ENCODE measurements around the gene GATA2. TPM values are rescaled to one million over a fixed set of nuclear protein-coding genes. Genes with fewer than 3 reads are reported as not detected.

Gene GATA2
- total and polyA plus RNA-seq, 4 experiments from 2014 or later, result not detected

DNA sequence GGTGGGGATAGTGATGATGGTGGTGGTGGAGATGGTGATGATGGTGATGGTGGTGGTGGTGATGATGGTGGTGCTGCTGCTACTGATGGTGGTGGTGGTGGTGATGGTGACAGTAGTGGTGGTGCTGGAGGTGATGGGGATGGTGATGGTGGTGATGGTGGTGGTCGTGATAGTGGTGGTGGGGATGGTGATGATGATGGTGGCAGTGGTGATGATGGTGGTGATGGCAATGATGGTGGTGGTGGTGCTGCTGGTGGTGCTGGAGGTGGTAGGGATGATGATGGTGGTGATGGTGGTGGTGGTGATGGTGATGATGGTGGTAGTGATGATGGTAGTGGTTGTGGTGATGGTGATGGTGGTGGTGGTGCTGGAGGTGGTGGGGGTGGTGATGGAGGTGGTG lies 47.6 kb downstream of the GATA2 start:
- Histone ChIP-seq H3K27me3 (ENCODE audit: insufficient read depth, low read length) (no peaks in the 10 kb centered on the region), H3K4me3 (ENCODE audit: low read length in 2 of 2) (no peak overlapping the region), H3K36me3 (ENCODE audit: insufficient read depth, low read length) (no peaks in the 10 kb centered on the region), H3K9me3 (ENCODE audit: control insufficient read depth in 1 of 2, low read length in 2 of 2) (no peaks in the 10 kb centered on the region), H3K4me1 (ENCODE audit: insufficient read depth, low read length) (peaks cover 20% of the 10 kb centered on the region), H3K27ac (ENCODE audit: low read depth, low read length) (no peak overlapping the region)
- ChIA-PET CTCF (ENCODE audit: partially characterized antibody) (no interaction called here), POLR2A (ENCODE audit: partially characterized antibody) (no interaction called here)
- Mint-ChIP-seq H3K4me3 (no peak overlapping the region), H3K27ac (peak overlapping the region in 1 of 7 donors; percentile 15), H3K27me3 (peaks cover 6 to 10% of the 10 kb centered on the region in 2 donors), H3K36me3 (peaks cover 5% of the 10 kb centered on the region in 2 donors), H3K9me3 (peaks cover 4 to 19% (median 15%) of the 10 kb centered on the region in 8 donors), H3K4me1 (peaks cover 12 to 38% (median 19%) of the 10 kb centered on the region in 4 donors)
- intact Hi-C loops (cut with micrococcal nuclease), result no loop called here
- DNase-seq, result no peak

DNA sequence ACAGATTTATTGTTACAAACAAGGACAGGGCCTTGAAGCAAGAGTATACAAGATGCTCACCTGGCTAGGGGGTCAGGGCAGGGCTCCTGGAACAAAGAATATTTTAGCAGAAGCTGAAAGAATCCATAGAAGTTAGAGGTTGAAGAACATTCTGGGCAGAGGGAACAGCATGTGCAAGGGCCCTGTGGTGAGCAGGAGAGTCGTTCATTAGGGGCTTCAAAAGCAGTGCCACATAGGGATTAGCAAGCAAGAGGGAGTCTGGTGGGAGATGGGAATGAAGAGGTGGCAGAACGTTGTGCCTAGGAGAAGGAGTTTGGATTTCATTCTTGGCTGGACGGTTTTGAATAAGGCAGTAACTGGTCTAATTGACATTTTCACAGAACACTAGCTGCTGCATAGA lies 49.2 kb downstream of the GATA2 start:
- Mint-ChIP-seq H3K27me3 (peaks cover 10 to 14% of the 10 kb centered on the region in 2 donors), H3K4me1 (peaks cover 10 to 26% (median 13%) of the 10 kb centered on the region in 4 donors), H3K4me3 (peak overlapping the region in 1 of 8 donors; percentile 9), H3K36me3 (peaks cover 4 to 5% of the 10 kb centered on the region in 2 donors), H3K9me3 (peaks cover 4 to 18% (median 14%) of the 10 kb centered on the region in 8 donors), H3K27ac (peak overlapping the region in 2 of 7 donors; percentile 82 to 84)
- ChIA-PET CTCF (ENCODE audit: partially characterized antibody) (no interaction called here), POLR2A (ENCODE audit: partially characterized antibody) (no interaction called here)
- H3K9me3 ChIP-seq (ENCODE audit: control insufficient read depth in 1 of 2, low read length in 2 of 2), result no peaks in the 10 kb centered on the region
- intact Hi-C loops (cut with micrococcal nuclease), result no loop called here
- no peak for DNase-seq
- H3K4me3 ChIP-seq (ENCODE audit: low read length in 2 of 2), result no peak overlapping the region
- H3K27ac ChIP-seq (ENCODE audit: low read depth, low read length), result no peak overlapping the region
- H3K4me1 ChIP-seq (ENCODE audit: insufficient read depth, low read length), result peaks cover 16% of the 10 kb centered on the region
- H3K36me3 ChIP-seq (ENCODE audit: insufficient read depth, low read length), result no peaks in the 10 kb centered on the region
- H3K27me3 ChIP-seq (ENCODE audit: insufficient read depth, low read length), result no peaks in the 10 kb centered on the region

DNA sequence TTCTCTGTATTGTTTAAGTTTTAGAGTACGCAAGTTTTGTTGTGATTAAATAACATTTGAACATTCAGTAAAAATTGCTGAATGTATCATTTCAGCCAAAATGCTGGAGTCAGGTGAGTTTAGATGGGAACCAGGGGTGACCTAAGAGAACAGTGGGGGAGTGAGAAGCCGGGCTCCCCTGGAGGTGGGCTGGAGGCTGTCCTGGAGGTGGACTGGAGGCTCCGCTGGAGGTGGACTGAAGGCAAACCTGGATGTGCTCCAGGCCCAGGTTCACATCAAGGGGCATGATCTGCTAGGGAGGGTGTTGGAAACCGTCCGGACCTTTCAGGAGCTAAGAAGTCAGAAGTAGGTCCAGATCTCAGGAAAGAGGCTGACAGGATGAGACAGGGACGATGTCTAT lies 50.1 kb downstream of the GATA2 start:
- Mint-ChIP-seq H3K27ac (no peak overlapping the region), H3K4me3 (no peak overlapping the region), H3K9me3 (peaks cover 4 to 12% (median 9%) of the 10 kb centered on the region in 8 donors), H3K27me3 (peaks cover 10 to 14% of the 10 kb centered on the region in 2 donors), H3K4me1 (peaks cover 4 to 19% (median 7%) of the 10 kb centered on the region in 4 donors), H3K36me3 (no peaks in the 10 kb centered on the region)
- H3K36me3 ChIP-seq (ENCODE audit: insufficient read depth, low read length), result no peaks in the 10 kb centered on the region
- ChIA-PET POLR2A (ENCODE audit: partially characterized antibody) (no interaction called here), CTCF (ENCODE audit: partially characterized antibody) (no interaction called here)
- intact Hi-C loops (cut with micrococcal nuclease), result no loop called here
- no peak overlapping the region for H3K27ac ChIP-seq (ENCODE audit: low read depth, low read length)
- DNase-seq, result no peak
- peaks cover 8% of the 10 kb centered on the region for H3K4me1 ChIP-seq (ENCODE audit: insufficient read depth, low read length)
- H3K9me3 ChIP-seq (ENCODE audit: control insufficient read depth in 1 of 2, low read length in 2 of 2), result no peaks in the 10 kb centered on the region
- H3K4me3 ChIP-seq (ENCODE audit: low read length in 2 of 2), result no peak overlapping the region
- H3K27me3 ChIP-seq (ENCODE audit: insufficient read depth, low read length), result no peaks in the 10 kb centered on the region

DNA sequence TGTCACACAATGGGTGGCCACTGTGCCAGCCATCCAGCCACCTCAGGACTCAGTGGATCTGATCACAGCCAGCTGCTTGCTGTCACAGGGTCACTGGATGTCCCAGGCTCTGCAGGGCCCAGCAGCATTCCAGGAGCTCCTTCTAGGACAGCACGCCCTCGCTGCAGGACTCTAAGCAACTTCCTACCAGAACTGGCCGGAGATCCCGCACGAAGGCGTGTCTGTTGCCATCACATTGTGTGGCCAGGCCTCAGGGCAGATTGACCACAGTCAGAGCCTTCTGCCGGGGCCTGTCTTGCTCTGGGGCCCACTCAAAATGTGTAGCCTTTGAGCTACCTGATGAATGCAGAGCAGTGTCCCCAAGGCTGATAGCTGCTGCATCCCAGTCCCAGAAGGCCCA lies 50.9 kb downstream of the GATA2 start:
- CTCF ChIA-PET (ENCODE audit: partially characterized antibody), result no interaction called here
- intact Hi-C loops (cut with micrococcal nuclease), result no loop called here
- no peak overlapping the region for H3K27ac Mint-ChIP-seq

DNA sequence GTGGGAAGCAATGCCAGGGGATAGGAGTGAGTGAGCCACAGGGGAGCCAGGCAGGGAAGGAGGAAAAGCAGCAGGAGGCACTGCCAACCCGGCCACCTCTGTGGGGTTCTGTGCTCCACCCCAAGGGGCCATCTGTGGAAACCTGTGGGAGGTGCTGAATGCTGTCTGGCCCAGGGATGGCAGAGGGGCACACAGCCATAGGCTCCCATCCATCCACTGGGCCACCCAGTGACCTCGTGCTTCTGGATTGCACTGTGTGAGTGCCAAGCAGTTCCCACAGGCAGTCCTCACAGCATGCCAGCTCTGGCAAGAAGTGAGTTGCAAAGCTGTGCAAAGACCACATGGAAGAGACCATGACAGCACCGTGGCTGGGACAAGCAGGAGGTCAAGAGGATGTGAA lies 53.8 kb downstream of the GATA2 start:
- POLR2A ChIA-PET (ENCODE audit: partially characterized antibody), result no interaction called here
- no peak overlapping the region for H3K27ac ChIP-seq (ENCODE audit: low read depth, low read length)
- no peak for DNase-seq
- no peak overlapping the region for H3K4me3 ChIP-seq (ENCODE audit: low read length in 2 of 2)
- H3K4me1 ChIP-seq (ENCODE audit: insufficient read depth, low read length), result no peaks in the 10 kb centered on the region
- no peaks in the 10 kb centered on the region for H3K36me3 Mint-ChIP-seq
- H3K4me3 Mint-ChIP-seq, result no peak overlapping the region
- no peaks in the 10 kb centered on the region for H3K9me3 Mint-ChIP-seq
- peaks cover 10 to 23% of the 10 kb centered on the region in 2 donors for H3K27me3 Mint-ChIP-seq
- H3K4me1 Mint-ChIP-seq, result peaks cover 0 to 2% (median 0%) of the 10 kb centered on the region in 4 donors
- CTCF ChIA-PET (ENCODE audit: partially characterized antibody), result interaction anchor here (2.8 kb wide), 1 partner anchor 12 kb away, joined by 13 read pairs; no protein-coding TSS in a partner anchor
- no peaks in the 10 kb centered on the region for H3K36me3 ChIP-seq (ENCODE audit: insufficient read depth, low read length)
- H3K27ac Mint-ChIP-seq, result no peak overlapping the region
- intact Hi-C loops (cut with micrococcal nuclease), result no loop called here
- no peaks in the 10 kb centered on the region for H3K27me3 ChIP-seq (ENCODE audit: insufficient read depth, low read length)
- no peaks in the 10 kb centered on the region for H3K9me3 ChIP-seq (ENCODE audit: control insufficient read depth in 1 of 2, low read length in 2 of 2)

More for the DNA sequence above, 50.9 kb downstream of the GATA2 start:
- no peaks in the 10 kb centered on the region for H3K4me1 ChIP-seq (ENCODE audit: insufficient read depth, low read length)
- no peaks in the 10 kb centered on the region for H3K9me3 ChIP-seq (ENCODE audit: control insufficient read depth in 1 of 2, low read length in 2 of 2)
- POLR2A ChIA-PET (ENCODE audit: partially characterized antibody), result no interaction called here
- Mint-ChIP-seq H3K4me3 (no peak overlapping the region), H3K27me3 (peaks cover 10 to 17% of the 10 kb centered on the region in 2 donors), H3K36me3 (no peaks in the 10 kb centered on the region), H3K4me1 (peaks cover under 1 to 10% (median 3%) of the 10 kb centered on the region in 4 donors), H3K9me3 (peaks cover 4 to 11% (median 5%) of the 10 kb centered on the region in 8 donors)
- no peaks in the 10 kb centered on the region for H3K36me3 ChIP-seq (ENCODE audit: insufficient read depth, low read length)
- no peak for DNase-seq
- no peaks in the 10 kb centered on the region for H3K27me3 ChIP-seq (ENCODE audit: insufficient read depth, low read length)
- H3K27ac ChIP-seq (ENCODE audit: low read depth, low read length), result no peak overlapping the region
- H3K4me3 ChIP-seq (ENCODE audit: low read length in 2 of 2), result no peak overlapping the region

DNA sequence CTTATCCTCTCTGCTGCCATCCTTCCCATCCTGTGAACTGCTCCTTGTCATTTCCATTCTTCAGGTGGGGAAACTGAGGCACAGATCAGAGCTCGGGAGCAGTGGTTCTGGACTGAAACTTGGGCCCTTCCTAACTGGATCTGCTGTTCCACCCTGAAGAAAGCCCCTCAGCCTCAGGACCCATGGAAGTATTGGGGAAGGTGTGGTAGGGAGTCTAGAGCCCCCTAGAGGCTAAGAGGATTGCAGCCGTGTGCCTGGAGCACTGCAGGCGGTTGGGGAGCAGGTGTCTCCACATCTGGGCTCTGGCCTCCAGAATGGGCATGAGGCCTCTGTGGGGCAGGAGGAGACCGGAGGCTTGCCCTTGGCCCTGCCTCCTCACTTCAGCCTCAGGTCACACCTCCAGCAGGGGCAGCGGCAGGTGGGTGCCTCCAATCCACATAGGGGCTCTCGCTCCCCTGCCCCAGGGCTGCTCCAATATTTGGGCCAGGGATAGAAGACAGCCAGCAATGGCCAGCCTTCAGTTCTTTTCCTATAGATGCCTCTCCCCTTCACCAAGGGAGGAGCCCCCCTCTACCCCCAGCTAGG lies 54.4 kb downstream of the GATA2 start:
- no peak for DNase-seq
- no peaks in the 10 kb centered on the region for H3K9me3 ChIP-seq (ENCODE audit: control insufficient read depth in 1 of 2, low read length in 2 of 2)
- no peaks in the 10 kb centered on the region for H3K36me3 Mint-ChIP-seq
- ChIA-PET POLR2A (ENCODE audit: partially characterized antibody) (no interaction called here), CTCF (ENCODE audit: partially characterized antibody) (interaction anchor here (2.8 kb wide), 1 partner anchor 11 kb away, joined by 13 read pairs; no protein-coding TSS in a partner anchor)
- H3K4me3 Mint-ChIP-seq, result no peak overlapping the region
- H3K27me3 ChIP-seq (ENCODE audit: insufficient read depth, low read length), result no peaks in the 10 kb centered on the region
- intact Hi-C loops (cut with micrococcal nuclease), result no loop called here
- no peaks in the 10 kb centered on the region for H3K4me1 Mint-ChIP-seq
- no peak overlapping the region for H3K4me3 ChIP-seq (ENCODE audit: low read length in 2 of 2)
- H3K36me3 ChIP-seq (ENCODE audit: insufficient read depth, low read length), result no peaks in the 10 kb centered on the region
- no peak overlapping the region for H3K27ac Mint-ChIP-seq
- H3K9me3 Mint-ChIP-seq, result no peaks in the 10 kb centered on the region
- no peak overlapping the region for H3K27ac ChIP-seq (ENCODE audit: low read depth, low read length)
- H3K27me3 Mint-ChIP-seq, result peaks cover 12 to 28% of the 10 kb centered on the region in 2 donors
- no peaks in the 10 kb centered on the region for H3K4me1 ChIP-seq (ENCODE audit: insufficient read depth, low read length)

DNA sequence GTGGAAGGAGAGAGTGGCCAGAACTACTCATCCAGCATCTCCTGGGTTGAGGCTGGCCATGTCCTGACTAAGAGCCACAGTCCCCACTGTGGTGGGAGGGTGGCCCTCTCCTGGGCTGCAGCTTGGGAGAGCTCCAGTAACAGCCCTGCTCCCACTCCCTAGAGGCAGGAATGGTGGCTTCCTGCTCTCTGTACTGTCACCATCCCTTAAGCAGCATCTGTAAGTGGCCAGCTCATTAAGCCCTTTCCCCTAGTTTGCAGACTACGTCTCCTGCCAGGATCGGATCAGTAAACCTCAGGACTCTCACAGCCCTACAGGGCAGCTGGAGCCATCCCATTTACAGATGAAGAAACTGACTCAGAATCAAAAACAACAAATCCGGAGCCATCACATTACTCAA lies 56.8 kb downstream of the GATA2 start:
- Histone ChIP-seq H3K36me3 (ENCODE audit: insufficient read depth, low read length) (no peaks in the 10 kb centered on the region), H3K4me1 (ENCODE audit: insufficient read depth, low read length) (no peaks in the 10 kb centered on the region), H3K27ac (ENCODE audit: low read depth, low read length) (no peak overlapping the region), H3K4me3 (ENCODE audit: low read length in 2 of 2) (no peak overlapping the region), H3K9me3 (ENCODE audit: control insufficient read depth in 1 of 2, low read length in 2 of 2) (no peaks in the 10 kb centered on the region), H3K27me3 (ENCODE audit: insufficient read depth, low read length) (peaks cover 4% of the 10 kb centered on the region)
- no peak overlapping the region for H3K4me3 Mint-ChIP-seq
- H3K36me3 Mint-ChIP-seq, result peaks cover 0 to 6% of the 10 kb centered on the region in 2 donors
- ChIA-PET CTCF (ENCODE audit: partially characterized antibody) (interaction anchor here (1.2 kb wide), 1 partner anchor 9 kb away, joined by 4 read pairs; no protein-coding TSS in a partner anchor), POLR2A (ENCODE audit: partially characterized antibody) (no interaction called here)
- H3K27ac Mint-ChIP-seq, result no peak overlapping the region
- H3K27me3 Mint-ChIP-seq, result peaks cover 24 to 37% of the 10 kb centered on the region in 2 donors
- no peak for DNase-seq
- H3K4me1 Mint-ChIP-seq, result peaks cover 7 to 12% (median 11%) of the 10 kb centered on the region in 4 donors
- H3K9me3 Mint-ChIP-seq, result no peaks in the 10 kb centered on the region
- intact Hi-C loops (cut with micrococcal nuclease), result no loop called here

Measured in CD4-positive, alpha-beta memory T cell (primary cell).